GM15510 (cell line): ENCODE measurements around the gene DUSP19.

Experiments used
- POLR2A ChIP-seq: IDR thresholded peaks from 3 replicates; pipeline ENCODE4 v1.6.1; 2011; ENCODE audit warnings: borderline replicate concordance; ENCODE audit not compliant: insufficient read length; ENCODE audit errors: extremely low read depth

The DUSP19 gene

DNA sequence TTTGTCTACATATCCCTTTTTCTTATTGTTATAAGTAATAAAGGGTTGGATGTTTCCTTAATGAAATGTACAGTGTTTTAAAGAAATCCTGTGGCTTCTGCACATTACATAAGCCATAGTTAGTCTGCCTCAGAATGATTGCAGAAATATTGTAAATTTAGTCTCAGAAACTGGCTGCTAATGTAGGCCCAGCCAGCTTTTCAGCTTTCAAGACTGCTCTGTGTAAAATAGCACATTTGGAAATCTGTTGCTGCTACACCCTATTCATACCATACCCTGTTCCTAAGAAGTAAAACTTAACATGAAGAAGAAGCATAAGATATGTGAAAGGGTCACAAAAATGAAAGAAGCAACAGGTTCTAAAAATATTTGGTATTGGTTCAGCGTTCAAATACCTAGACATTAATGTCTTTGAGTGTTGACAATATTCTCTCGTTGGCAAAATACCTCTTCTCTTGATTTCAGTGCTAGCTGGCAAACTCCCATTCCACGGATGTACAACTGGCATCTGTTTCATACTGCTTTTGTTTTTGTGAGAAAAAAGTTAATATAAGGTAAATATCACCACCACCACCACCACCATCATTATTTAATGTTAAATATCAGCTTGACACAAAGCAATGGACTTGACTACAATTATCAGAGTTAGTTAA, 21.1 kb upstream of the DUSP19 start:
- no peak for TF ChIP-seq POLR2A

DNA sequence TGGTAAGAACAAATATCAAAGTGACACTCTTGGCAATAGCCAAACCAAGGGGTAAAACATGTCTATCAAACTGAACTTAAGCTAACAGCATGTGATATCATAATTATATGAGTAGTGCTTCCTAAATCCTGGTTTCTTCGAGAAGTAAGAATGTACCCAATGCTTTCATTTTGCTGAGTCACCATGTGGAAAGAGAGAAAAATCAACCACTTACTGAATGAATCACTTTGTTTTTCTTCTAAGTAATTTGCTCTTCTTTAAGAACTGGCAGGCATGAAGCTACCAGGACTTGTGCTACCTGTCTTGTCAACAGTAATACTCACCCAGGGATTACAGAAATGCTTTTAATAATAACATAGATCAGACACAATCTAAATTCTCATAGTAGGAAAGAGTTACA, 19.0 kb upstream of the DUSP19 start:
- no peak for TF ChIP-seq POLR2A

DNA sequence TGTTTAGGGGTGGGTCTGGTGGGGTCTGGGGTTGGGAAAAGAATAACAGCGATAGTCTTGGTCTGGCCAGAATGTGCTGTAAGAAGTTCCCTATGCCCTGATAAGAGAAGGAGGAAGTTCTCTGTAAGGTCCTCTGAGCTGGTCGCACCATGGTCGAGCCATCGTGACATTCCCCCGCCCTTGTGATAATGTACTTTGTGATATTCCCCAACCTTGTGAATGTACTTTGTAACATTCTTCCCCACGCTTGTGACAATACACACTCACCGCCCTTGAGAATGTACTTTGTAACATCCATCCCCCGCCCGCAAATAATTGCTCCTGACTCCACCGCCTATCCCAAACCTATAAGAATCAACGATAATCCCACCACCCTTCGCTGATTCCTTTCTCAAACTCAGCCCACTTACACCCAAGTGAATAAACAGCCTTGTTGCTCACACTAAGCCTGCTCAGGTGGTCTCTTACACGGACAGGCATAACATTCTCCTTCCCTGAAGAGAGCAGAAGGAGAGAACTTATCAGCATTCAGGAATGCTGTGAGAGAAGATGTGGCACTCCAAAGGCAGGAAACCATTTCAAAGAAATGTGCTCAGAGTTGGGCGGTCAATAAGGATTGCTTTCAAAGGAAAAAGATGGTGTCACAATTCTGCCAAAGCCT, 17.8 kb upstream of the DUSP19 start:
- TF ChIP-seq POLR2A = no peak

DNA sequence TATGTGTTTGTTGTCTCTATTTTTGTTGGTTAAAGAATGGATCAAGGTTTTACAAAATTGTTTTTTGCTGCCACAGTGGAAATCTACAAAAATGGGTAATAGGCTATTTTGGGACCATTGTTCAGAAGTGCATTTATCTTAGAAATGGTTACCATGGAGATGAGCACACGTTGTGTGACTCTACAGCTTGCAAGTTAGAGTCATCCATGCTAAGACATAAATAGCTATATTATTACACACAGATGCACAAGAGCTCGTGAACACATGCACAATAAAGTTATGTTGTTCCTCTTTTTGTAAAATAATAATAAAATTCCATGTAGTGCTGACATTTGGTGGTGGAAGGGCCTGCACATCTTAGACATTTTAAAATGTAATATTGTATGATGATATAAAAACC, 15.5 kb upstream of the DUSP19 start:
- TF ChIP-seq POLR2A = no peak

DNA sequence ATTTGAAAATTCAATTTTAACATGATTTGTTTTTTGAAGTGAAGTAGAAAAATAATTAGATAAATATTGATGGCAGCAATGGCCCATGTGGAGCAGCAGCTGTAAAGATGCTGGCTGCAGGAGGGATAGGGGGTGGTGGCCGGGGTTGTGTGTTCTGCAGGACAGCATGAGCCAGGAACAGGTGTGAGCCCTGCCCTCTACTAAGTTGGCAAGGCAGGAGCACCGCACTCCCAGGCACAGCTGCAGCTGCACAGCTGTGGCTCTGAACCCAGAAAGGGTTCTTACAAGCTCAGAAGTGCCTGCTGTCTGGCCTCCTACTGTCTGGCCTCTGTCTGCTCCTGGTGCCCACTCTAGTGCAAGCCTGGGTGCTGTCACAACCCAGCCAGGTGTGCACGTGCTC, 10.0 kb upstream of the DUSP19 start:
- TF ChIP-seq POLR2A = no peak

DNA sequence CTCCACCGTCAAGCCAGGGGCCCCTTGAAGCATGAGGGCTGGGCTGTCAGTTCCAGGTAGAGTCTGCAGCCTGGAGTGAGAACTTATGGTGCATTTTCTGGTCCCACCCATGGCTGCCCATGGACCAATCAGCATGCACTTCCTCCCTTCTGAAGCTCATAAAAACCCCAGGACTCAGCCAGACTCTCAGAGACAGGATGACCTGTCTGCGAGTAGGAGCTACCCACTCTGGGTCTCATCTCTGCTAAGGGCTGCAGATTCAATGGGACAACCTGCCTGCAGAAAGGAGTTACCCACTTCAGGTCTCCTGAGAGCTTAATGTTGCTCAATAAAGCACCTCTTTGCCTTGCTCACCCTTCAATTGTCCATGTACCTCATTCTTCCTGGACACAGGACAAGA, 9.4 kb upstream of the DUSP19 start:
- no peak for TF ChIP-seq POLR2A

DNA sequence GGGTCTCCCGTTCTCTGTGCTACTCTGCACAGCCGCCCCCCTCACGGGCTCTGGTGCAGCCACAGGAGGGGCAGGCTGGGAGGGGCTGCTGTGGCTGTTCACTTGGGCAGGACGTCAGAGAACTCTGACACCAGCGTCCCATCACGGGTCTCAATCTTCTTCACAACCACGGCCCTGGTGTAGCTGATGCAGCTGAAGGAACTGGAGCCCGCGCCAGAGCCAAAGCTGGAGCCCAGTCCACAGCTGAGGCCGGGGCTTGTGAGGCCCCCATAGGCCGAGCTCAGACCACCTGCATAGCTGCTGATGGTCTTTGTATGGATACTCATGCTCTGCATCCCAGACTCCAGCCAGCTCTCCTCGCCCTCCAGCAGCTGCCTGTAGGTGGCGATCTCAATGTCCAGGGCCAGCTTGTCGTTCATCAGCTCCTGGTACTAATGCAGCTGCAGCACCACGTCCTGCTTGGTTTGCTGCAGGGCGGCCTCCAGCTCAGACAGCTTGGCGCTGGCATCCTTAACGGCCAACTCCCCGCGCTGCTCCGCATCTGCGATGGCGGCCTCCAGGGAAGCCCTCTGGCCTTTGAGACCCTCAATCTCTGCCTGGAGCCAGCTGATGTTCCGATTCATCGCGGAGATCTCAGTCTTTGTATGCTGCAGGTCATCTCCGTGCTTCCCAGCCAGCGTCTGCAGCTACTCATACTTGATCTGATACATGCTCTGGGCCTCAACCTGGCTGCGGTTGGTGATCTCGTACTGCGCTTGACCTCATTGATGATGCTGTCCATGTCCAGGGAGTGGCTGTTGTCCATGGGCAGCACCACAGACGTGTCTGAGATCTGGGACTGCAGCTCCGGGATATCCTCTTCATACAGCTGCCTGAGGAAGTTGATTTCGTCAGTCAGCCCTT, 7.4 kb upstream of the DUSP19 start:
- no peak for TF ChIP-seq POLR2A

DNA sequence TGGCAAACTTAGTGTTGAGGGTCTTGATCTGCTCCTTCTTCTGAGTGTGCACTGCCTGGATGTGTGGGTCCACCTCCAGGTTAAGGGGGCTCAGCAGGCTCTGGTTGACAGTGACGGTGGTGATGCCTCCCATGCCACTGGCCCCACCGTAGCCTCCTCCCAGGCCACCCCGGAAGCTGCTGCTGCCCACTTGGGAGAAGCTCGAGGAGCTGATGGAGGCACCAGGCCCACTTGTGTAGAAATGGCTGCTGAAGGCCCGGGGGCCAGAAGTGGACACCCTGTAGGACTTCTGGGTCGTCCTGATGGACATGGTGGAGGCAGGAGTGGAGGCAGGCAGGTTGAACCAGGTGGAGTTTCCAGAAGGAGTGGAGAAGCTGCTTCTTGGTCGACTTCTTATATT, 6.4 kb upstream of the DUSP19 start:
- no peak for TF ChIP-seq POLR2A

DNA sequence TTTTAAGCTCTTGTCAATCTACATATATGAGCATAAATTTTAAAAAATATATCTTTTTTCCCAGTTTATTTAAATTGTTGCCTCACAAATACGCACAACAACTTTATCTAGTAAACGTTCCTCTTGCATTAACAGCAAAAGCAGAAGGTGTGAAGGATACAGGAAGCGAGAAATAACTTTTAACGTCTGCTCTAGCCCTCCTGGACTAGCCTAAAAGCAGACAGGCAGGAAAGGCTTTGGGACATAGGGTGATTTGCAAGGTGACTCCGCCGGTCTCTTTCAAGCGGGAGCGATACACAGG, 434 bp upstream of the DUSP19 start:
- TF ChIP-seq POLR2A = no peak

DNA sequence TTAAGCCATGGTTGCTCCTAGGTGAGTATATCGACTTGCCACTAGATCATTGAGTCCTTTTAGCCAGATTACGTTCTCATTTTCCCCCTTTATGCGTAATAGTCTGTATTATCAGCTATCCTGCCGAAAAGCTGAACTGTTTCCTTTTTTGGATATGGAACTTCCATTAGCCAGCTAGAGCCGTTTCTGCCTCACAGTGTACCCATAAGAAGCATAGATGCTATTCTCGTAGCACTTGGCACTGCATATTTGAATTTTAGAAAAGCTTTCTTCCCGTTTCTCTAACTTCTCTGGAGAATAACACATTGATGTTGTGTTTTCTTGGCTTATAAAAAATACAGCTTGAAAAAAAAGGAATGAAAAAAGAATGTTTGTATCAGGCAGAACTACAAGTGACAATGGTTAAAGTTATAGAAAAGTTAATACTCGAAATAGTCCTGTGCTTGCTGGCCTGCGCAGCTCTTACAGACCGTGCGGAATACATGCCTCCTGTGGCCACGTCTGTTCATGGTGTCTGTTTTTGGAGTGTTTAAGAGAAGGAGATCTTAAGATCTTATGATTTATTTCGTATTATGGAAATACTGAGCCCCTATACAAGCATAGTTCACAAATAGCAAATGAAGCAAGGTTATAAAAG, 710 bp downstream of the DUSP19 start:
- TF ChIP-seq POLR2A = no peak

DNA sequence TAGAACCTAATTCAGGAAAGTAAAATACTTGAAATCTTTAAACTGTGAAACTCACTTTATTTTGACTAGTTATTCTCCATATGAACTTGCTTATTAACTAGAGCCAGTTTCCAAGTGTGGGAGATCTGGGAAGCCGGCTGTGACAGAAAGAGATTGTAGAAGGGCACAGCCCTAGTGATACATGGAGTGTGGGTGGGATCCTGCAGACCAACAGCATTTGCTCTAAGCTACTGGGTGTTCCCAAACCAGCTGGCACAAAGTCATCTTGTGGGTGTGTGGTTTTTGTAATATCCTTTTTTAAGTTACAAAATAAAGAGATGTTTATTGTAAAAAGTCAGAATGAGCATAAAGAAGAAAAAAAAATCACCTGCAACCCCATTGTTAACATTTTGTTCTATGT, 3.4 kb downstream of the DUSP19 start:
- TF ChIP-seq POLR2A = no peak

DNA sequence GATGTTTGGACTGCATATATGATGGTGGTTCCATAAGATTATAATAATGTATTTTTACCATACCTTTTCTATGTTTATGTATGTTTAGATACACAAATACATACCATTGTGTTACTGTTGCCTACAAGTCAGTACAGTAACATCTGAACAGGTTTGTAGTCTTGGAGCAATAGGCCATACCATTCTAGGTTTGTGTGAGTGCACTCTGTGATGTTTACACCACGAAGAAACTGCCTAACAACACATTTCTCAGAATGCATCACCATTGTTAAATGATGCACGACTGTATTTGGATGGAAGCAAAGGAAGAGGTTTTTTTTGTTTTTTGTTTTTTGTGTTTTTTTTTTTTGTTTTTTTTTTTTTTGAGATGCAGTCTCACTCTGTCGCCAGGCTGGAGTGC, 9.5 kb downstream of the DUSP19 start:
- TF ChIP-seq POLR2A = no peak

DNA sequence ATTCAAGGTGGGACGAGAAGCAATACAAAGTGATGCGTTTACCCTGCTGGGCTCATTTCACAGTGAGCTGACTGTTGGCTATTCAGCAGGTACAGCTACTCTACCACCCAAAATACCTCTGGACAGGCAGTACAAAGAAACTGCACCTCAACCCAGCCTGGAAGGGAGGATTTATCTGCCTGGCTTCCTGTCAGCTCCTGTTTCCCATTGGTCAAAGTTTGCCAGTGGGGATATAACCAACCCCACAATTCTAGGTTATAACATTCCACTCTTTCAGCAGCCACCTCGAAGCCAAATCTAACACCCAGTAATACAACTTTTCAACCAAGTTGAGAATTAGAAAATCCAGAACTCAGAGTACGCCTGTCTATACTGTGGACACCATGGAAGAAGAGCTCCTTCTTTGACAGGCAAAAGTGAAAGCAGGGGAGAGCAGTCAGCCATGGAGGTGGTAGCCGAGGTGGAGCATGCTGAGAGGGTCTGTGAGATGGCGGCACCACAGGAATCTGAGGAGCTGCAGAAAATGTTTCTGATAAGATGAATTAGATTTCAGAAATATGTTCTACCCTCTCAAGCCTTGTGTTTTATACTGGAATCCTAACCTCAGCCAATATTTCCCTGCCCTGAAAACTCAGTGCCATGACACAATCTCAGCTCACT, 10.8 kb downstream of the DUSP19 start:
- TF ChIP-seq POLR2A = no peak

DNA sequence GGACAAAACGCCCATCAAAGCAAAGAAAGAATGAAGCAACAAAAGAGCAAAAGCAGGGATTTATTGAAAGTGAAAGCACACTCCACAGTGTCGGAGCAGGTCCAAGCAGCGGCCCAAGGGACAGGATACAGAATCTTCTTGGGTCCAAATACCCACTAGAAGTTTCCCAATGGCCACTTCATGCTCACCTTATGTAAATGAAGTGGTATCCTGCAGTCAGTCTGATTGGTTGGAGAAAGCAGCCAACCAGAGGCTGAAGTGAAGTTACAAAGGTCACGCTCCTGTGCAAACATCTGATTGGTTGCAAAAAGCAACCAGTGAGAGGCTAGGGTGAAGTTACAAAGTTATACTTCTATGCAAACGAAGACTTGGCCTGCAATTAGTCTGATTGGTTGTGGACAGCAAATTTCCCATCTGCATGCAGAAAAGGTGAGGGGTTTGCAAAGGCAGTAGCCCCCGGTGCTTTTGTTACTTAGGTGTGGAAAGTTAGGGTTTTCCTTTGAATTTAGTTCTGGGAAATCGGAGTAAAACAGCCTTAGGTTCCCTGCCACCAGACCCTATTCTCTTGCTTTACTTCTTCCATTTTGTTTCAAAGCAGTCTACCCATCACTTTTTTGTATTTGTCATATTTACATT, 12.9 kb downstream of the DUSP19 start:
- TF ChIP-seq POLR2A = no peak
